ENCODE data around the gene CPNE4.

Gene CPNE4

DNA sequence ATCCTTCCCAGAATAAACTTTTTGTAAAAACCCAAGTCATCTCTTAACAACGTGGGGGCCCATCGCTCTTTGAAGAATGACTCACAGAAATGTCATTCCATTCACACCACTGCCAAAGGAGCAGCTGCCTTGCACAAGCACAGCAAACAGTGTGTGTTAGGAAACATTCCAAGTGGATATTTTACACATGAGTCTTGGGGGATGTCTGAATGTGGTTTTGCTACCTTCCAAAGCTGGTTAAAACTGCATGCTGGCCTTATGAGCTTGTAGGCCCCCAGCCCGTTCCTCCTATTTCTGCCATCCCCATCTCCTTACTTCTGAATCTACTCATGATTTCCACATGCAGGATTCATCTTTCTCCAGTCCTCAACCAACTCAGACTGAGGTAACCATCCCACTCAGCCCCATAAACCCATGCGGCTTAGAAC, 130.8 kb downstream of the CPNE4 start:
- TF ChIP-seq, protein P1, sequence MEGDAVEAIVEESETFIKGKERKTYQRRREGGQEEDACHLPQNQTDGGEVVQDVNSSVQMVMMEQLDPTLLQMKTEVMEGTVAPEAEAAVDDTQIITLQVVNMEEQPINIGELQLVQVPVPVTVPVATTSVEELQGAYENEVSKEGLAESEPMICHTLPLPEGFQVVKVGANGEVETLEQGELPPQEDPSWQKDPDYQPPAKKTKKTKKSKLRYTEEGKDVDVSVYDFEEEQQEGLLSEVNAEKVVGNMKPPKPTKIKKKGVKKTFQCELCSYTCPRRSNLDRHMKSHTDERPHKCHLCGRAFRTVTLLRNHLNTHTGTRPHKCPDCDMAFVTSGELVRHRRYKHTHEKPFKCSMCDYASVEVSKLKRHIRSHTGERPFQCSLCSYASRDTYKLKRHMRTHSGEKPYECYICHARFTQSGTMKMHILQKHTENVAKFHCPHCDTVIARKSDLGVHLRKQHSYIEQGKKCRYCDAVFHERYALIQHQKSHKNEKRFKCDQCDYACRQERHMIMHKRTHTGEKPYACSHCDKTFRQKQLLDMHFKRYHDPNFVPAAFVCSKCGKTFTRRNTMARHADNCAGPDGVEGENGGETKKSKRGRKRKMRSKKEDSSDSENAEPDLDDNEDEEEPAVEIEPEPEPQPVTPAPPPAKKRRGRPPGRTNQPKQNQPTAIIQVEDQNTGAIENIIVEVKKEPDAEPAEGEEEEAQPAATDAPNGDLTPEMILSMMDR (IDR thresholded peaks at IDR 0.05; ENCODE audit: low read depth, low read length, missing control alignments) = no peak
- H3K4me3 ChIP-seq (ENCODE audit: low read depth, low read length) = no peak overlapping the region
- in situ Hi-C loops (cut with HindIII; ENCODE audit: low sequenced_read_pairs) = no loop called here
- DNase-seq (ENCODE audit: low read depth) = peak; percentile 90

DNA sequence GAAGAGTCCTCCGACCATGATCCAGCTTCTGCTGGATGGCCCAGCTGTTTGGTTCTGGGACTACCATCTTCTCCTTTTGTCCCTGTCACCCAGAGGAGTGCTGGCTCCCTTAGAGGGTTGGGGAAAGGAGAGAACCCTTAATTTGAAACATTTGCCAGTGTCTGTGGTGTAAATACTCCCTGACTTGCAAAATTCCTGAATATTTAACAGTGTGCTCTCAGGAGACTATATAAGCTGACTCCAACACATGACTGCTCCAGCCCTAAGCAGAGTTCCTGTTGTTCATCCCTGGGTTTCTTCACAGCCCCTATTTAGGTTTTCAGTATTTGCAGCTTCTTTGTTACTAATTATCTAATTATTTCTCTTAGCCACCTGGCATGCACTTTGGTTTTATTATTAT, 133.1 kb downstream of the CPNE4 start:
- in situ Hi-C loops (cut with HindIII; ENCODE audit: low sequenced_read_pairs) = no loop called here
- no peak overlapping the region for H3K4me3 ChIP-seq (ENCODE audit: low read depth, low read length)
- TF ChIP-seq, protein P1 (IDR thresholded peaks at IDR 0.05; ENCODE audit: low read depth, low read length, missing control alignments) = no peak
- DNase-seq (ENCODE audit: low read depth) = no peak

DNA sequence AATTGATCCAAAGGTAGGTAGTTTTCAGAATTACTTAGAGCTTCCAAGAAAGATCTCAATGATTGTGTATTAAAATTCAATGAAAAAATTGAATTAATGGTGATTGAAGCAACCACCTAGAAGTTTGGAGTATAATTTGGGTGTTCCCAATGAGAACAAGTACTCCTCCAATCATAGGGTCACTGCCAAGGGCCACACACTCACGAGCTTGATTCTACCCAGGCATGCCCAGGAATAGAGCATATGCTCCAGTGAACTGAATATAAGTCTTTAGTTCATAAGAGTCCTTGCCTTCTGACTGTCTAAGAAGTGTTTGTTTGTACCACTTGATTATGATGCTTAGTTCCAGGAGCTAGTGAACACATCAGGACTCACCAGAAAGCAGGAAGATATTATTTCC, 133.9 kb downstream of the CPNE4 start:
- no peak overlapping the region for H3K4me3 ChIP-seq (ENCODE audit: low read depth, low read length)
- in situ Hi-C loops (cut with HindIII; ENCODE audit: low sequenced_read_pairs) = no loop called here
- TF ChIP-seq, protein P1 (IDR thresholded peaks at IDR 0.05; ENCODE audit: low read depth, low read length, missing control alignments) = no peak
- no peak for DNase-seq (ENCODE audit: low read depth)

DNA sequence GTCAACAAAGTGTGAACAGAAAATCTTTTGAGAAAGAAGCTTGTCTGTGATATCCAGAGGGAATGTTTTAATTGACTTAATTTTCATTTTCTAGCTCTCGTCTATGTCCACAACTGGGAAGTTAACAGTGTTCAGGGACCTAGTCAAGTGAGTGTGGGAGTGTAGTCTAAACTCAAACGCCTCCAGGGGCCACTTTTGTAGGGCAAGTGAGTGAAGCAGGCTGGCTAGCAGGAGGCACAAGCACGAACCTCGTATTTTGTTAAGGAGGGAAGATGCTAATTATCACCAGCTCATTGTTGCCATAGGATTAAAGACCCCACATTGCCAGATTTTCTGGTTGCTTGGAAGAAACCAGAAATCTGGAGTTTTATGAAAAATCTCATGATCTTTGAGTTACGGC, 135.8 kb downstream of the CPNE4 start:
- DNase-seq (ENCODE audit: low read depth) = no peak
- TF ChIP-seq, protein P1 (IDR thresholded peaks at IDR 0.05; ENCODE audit: low read depth, low read length, missing control alignments) = no peak
- in situ Hi-C loops (cut with HindIII; ENCODE audit: low sequenced_read_pairs) = no loop called here
- H3K4me3 ChIP-seq (ENCODE audit: low read depth, low read length) = no peak overlapping the region

DNA sequence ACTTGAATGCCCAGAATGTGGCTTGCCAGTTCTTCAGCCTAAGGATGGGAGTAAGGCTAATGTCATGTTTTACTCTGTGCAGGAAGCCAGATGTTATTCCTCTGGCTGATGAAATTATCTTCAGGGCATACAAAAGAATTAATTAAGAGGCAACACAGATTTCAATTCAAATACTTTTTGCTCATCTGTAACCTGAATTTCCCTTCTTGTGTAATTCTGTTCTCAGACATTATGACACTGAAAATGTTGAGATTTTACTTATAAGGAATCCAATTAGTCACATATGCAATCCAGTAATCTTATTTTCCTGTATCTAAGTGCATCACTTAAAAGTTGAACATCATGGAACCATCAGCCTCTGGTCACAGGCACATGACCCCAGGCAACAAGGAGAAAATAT, 136.5 kb downstream of the CPNE4 start:
- no peak for DNase-seq (ENCODE audit: low read depth)
- in situ Hi-C loops (cut with HindIII; ENCODE audit: low sequenced_read_pairs) = no loop called here
- TF ChIP-seq, protein P1 (IDR thresholded peaks at IDR 0.05; ENCODE audit: low read depth, low read length, missing control alignments) = no peak
- no peak overlapping the region for H3K4me3 ChIP-seq (ENCODE audit: low read depth, low read length)

DNA sequence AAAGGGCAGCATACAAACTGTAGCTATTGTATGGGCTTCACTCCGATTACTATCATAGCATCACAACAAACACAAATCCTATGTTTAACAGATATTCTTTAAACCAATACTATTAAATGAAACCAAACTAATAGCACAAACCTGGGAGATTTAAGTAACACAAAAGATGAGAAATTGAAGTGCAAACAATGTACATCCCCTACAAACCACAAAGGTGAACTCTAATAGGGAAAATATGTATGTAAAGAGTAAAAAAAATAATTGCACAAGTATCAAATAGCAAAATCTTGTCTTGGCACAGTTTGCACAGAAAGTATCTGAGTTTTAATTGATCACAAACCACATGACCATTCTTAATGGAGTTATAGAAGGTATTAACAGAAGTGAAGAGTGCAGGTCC, 138.5 kb downstream of the CPNE4 start:
- no peak for DNase-seq (ENCODE audit: low read depth)
- no peak overlapping the region for H3K4me3 ChIP-seq (ENCODE audit: low read depth, low read length)
- TF ChIP-seq, protein P1 (IDR thresholded peaks at IDR 0.05; ENCODE audit: low read depth, low read length, missing control alignments) = no peak
- in situ Hi-C loops (cut with HindIII; ENCODE audit: low sequenced_read_pairs) = no loop called here

DNA sequence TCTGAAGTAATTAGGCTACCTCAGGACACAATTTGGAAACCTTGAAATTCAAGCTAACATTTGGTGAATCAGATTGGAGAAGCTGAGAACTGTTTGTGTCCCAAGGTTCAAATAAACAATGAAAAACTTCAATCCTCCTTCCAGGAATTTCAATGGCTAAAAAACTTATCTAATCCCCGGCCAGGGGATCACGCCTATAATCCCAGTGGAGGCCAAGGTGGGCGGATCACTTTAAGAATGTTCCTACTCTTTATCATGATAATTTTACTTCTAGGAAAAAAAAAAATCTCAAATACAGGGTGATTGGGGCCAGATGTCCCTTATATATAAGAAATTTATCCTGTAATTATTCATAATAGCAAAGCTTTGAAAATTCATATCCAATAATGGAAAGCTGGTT, 139.0 kb downstream of the CPNE4 start:
- no peak for DNase-seq (ENCODE audit: low read depth)
- TF ChIP-seq, protein P1 (IDR thresholded peaks at IDR 0.05; ENCODE audit: low read depth, low read length, missing control alignments) = no peak

More for the DNA sequence above, 139.0 kb downstream of the CPNE4 start:
- in situ Hi-C loops (cut with HindIII; ENCODE audit: low sequenced_read_pairs) = no loop called here
- H3K4me3 ChIP-seq (ENCODE audit: low read depth, low read length) = no peak overlapping the region
